ENCODE measurements around the gene PNMA8B. TPM values are rescaled to one million over a fixed set of nuclear protein-coding genes. Genes with fewer than 3 reads are reported as not detected.
A peak's percentile ranks its signal among the peaks of the same experiment; 100 is the strongest.

Gene PNMA8B
- total RNA-seq, 1 donor: 0.72 TPM

DNA sequence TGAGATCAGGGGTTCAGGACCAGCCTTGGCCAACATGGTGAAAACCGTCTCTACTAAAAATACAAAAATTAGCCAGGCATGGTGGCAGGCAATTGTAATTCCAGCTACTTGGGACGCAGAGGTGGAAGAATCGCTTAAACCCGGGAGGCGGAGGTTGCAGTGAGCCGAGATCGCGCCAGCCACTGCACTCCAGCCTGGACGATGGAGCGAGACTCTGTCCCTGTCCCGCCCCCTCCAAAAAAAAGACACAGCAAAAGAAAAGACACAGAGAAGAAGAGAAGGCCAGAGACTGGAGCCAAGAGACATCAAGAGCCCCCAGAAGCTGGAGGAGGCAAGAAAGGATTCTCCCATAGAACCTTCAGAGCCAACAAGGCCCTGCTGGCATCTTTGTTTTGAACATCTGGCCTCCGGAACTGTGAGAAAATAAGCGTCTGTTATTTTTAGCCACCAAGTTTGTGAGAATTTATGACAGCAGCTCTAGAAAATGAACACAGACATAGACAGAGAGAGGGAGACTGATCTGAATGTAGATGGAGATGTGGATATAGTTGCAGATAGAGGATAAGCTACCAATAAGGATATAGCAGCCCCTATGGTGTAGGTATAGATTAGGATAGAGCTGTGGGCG, 25.7 kb upstream of the PNMA8B start:
- TF ChIP-seq, protein P1, sequence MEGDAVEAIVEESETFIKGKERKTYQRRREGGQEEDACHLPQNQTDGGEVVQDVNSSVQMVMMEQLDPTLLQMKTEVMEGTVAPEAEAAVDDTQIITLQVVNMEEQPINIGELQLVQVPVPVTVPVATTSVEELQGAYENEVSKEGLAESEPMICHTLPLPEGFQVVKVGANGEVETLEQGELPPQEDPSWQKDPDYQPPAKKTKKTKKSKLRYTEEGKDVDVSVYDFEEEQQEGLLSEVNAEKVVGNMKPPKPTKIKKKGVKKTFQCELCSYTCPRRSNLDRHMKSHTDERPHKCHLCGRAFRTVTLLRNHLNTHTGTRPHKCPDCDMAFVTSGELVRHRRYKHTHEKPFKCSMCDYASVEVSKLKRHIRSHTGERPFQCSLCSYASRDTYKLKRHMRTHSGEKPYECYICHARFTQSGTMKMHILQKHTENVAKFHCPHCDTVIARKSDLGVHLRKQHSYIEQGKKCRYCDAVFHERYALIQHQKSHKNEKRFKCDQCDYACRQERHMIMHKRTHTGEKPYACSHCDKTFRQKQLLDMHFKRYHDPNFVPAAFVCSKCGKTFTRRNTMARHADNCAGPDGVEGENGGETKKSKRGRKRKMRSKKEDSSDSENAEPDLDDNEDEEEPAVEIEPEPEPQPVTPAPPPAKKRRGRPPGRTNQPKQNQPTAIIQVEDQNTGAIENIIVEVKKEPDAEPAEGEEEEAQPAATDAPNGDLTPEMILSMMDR (IDR thresholded peaks at IDR 0.05; ENCODE audit: extremely low read depth, low read depth, low read length): no peak
- Histone ChIP-seq H3K4me2 (ENCODE audit: insufficient read depth, low read length) (no peak overlapping the region), H3K4me3 (ENCODE audit: insufficient read depth, low read length) (no peak overlapping the region), H3K27me3 (ENCODE audit: insufficient read depth, low read length) (no peaks in the 10 kb centered on the region), H4K20me1 (ENCODE audit: insufficient read depth, low read length) (no peaks in the 10 kb centered on the region), H3K27ac (ENCODE audit: low read depth, low read length) (no peak overlapping the region), H3K36me3 (ENCODE audit: insufficient read depth, low read length) (no peaks in the 10 kb centered on the region), H2AFZ (ENCODE audit: low read length) (no peak overlapping the region), H3K4me1 (ENCODE audit: insufficient read depth, low read length) (no peaks in the 10 kb centered on the region), H3K79me2 (ENCODE audit: insufficient read depth, low read length) (no peaks in the 10 kb centered on the region), H3K9me3 (ENCODE audit: low read depth, low read length) (no peaks in the 10 kb centered on the region)
- DNase-seq (ENCODE audit: insufficient read length, low spot score, missing footprints): no peak

DNA sequence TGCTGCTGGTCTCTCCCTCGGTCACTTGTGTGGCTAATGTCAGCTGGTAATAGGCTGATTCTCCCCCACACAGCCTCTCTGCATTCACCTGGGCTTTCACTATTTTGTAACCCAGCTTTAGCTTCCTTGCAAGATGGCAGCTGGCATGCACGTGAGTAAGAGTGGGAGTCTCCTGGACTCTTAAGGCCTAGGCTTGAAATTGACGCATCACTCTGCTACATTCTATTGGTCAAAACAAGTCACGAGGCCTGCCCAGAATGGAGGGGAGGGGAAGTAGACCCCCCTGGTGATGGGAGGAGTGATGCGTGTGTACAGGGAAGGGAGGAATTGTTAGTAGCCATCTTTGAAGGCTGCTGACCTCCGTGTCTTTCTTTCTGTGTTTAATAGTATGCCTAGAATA, 24.9 kb upstream of the PNMA8B start:
- H3K27me3 ChIP-seq (ENCODE audit: insufficient read depth, low read length): no peaks in the 10 kb centered on the region
- H3K9me3 ChIP-seq (ENCODE audit: low read depth, low read length): no peaks in the 10 kb centered on the region
- DNase-seq (ENCODE audit: insufficient read length, low spot score, missing footprints): no peak
- no peaks in the 10 kb centered on the region for H3K79me2 ChIP-seq (ENCODE audit: insufficient read depth, low read length)
- no peak overlapping the region for H3K4me3 ChIP-seq (ENCODE audit: insufficient read depth, low read length)
- H2AFZ ChIP-seq (ENCODE audit: low read length): no peak overlapping the region
- H3K36me3 ChIP-seq (ENCODE audit: insufficient read depth, low read length): no peaks in the 10 kb centered on the region
- TF ChIP-seq, protein P1 (IDR thresholded peaks at IDR 0.05; ENCODE audit: extremely low read depth, low read depth, low read length): no peak
- H3K4me1 ChIP-seq (ENCODE audit: insufficient read depth, low read length): no peaks in the 10 kb centered on the region
- no peaks in the 10 kb centered on the region for H4K20me1 ChIP-seq (ENCODE audit: insufficient read depth, low read length)
- H3K4me2 ChIP-seq (ENCODE audit: insufficient read depth, low read length): no peak overlapping the region
- H3K27ac ChIP-seq (ENCODE audit: low read depth, low read length): no peak overlapping the region

- no peak overlapping the region for H2AFZ ChIP-seq (ENCODE audit: low read length)
- H3K27ac ChIP-seq (ENCODE audit: low read depth, low read length): no peak overlapping the region
- H3K79me2 ChIP-seq (ENCODE audit: insufficient read depth, low read length): no peaks in the 10 kb centered on the region
- H3K4me1 ChIP-seq (ENCODE audit: insufficient read depth, low read length): no peaks in the 10 kb centered on the region
- no peaks in the 10 kb centered on the region for H3K36me3 ChIP-seq (ENCODE audit: insufficient read depth, low read length)
- H4K20me1 ChIP-seq (ENCODE audit: insufficient read depth, low read length): no peaks in the 10 kb centered on the region
- TF ChIP-seq, protein P1 (IDR thresholded peaks at IDR 0.05; ENCODE audit: extremely low read depth, low read depth, low read length): no peak
- H3K4me2 ChIP-seq (ENCODE audit: insufficient read depth, low read length): no peak overlapping the region
- no peak overlapping the region for H3K4me3 ChIP-seq (ENCODE audit: insufficient read depth, low read length)
- DNase-seq (ENCODE audit: insufficient read length, low spot score, missing footprints): peak; percentile 73
- no peaks in the 10 kb centered on the region for H3K27me3 ChIP-seq (ENCODE audit: insufficient read depth, low read length)
- H3K9me3 ChIP-seq (ENCODE audit: low read depth, low read length): no peaks in the 10 kb centered on the region
Observed at GRCh38 chr19:46517471-46517870, 21.8 kb upstream of the PNMA8B start.

DNA sequence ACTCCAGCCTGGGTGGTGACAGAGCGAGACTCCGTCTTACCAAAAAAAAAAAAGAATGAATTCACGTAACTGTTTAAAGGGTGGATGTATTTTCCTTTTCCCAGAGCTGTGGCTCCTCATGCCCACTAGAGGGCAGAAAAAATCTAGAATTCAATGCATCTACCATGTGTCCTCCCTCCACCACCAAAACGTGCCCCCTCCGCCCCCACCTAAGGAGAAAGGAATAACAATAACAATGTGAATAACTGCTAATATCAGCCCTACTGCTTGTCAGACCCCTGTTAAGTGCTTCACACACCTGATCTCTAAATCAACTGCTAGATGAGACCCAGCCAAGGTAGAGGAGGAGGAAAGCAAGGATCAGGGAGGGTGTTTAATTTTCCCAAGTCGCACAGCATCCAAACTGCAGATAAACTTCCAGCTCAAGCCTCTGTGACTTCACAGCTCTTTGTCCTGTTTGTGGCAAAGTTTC, 20.2 kb upstream of the PNMA8B start:
- Histone ChIP-seq H3K27ac (ENCODE audit: low read depth, low read length) (no peak overlapping the region), H3K9me3 (ENCODE audit: low read depth, low read length) (peaks cover 8% of the 10 kb centered on the region), H3K4me1 (ENCODE audit: insufficient read depth, low read length) (no peaks in the 10 kb centered on the region), H3K79me2 (ENCODE audit: insufficient read depth, low read length) (no peaks in the 10 kb centered on the region), H3K36me3 (ENCODE audit: insufficient read depth, low read length) (no peaks in the 10 kb centered on the region), H2AFZ (ENCODE audit: low read length) (no peak overlapping the region), H3K4me3 (ENCODE audit: insufficient read depth, low read length) (no peak overlapping the region), H4K20me1 (ENCODE audit: insufficient read depth, low read length) (no peaks in the 10 kb centered on the region), H3K27me3 (ENCODE audit: insufficient read depth, low read length) (no peaks in the 10 kb centered on the region), H3K4me2 (ENCODE audit: insufficient read depth, low read length) (no peak overlapping the region)
- peak; percentile 92 for DNase-seq (ENCODE audit: insufficient read length, low spot score, missing footprints)
- TF ChIP-seq, protein P1 (IDR thresholded peaks at IDR 0.05; ENCODE audit: extremely low read depth, low read depth, low read length): peak; percentile 76
